ENCODE measurements around the gene HLA-DQA2.
"Not testable (repeated sequence)": the region's sequence is repeated elsewhere in the genome, so short reads cannot be mapped to it uniquely, and the experiment has no call there.

The HLA-DQA2 gene

DNA sequence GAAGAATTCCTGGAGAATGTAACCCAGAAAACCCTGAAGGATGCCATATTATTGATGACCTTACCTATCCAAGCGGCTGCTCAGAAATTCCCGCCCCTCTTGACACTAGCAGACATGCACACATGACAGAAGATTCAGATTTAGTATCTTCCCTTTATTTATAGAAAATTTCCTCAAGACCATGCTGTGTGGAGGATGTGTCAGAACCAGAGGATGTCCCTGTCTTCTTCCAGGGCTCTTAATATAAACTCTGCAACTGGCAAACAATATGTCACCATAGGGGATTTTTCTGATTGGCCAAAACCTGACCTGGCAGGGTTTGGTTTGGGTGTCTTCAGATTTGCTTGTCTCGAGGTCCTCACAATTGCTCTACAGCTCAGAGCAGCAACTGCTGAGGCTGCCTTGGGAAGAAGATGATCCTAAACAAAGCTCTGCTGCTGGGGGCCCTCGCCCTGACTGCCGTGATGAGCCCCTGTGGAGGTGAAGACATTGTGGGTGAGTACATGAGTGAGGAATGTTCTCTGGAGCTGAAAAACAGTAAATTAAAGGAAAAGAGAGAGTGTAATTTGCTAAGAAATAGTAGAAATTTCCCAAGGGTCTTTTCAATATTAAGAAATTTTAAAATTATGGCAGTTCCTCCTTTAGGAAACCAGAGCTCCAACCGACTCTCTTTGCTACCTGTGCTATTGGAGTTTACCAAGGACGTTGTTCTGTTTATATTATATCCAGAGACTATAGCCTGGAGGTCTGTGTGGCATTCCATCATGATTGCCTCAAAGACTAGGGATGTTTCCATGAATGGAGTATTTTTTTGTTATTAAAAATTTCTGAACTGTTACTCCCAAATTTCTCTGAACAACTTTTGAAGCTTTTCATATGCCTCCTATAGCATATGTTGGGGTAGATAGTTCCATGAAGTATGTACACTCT, at the start of gene HLA-DQA2:
TSS of gene HLA-DQA2 (plus strand) at position 361 of the 930 bp plus-strand sequence. CDS start at position 414, 53 bp downstream.
- no peak for DNase-seq

DNA sequence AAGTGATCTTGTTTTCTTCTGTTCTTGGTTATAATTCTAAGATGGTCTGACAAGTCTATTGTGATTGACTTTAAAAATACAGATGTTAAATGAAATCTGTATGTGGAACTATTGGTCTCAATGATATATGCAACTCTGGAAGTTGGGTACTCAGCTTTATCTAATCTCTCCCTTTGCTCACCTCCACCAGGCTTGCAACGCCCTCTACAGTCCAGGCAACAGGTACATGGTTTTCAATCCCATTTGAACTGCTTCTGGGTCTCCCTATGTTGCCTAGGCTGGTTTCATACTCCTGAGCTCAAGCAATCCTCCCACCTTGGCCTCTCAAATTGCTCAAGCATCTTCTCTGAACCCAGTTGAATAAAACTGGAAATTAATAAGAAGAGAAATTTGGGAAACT, 49.2 kb upstream of the HLA-DQA2 start:
- DNase-seq: peak; percentile 62 to 76

- no peak for DNase-seq
Measured at GRCh38 chr6:32697031-32697430, 44.2 kb upstream of the HLA-DQA2 start.

GRCh38 chr6:32700391-32701040, 40.7 kb upstream of the HLA-DQA2 start:
- DNase-seq: peak; percentile 38 to 60

GRCh38 chr6:32703347-32703746, 37.8 kb upstream of the HLA-DQA2 start:
- no peak for DNase-seq

DNA sequence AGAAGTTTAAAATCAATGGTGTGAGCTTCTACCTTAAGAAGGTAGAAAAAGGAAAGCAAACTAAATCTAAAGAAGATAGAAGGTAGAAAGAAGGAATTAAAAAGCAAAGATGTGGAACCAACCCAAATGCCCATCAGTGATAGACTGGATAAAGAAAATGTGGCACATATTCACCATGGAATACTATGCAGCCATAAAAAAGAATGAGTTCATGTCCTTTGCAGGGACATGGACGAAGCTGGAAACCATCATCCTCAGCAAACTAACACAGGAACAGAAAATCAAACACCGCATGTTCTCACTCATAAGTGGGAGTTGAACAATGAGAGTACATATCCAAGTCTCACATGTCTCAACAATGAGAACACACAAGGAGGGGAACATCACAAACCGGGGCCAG, 36.0 kb upstream of the HLA-DQA2 start:
- not testable (repeated sequence) for DNase-seq

DNA sequence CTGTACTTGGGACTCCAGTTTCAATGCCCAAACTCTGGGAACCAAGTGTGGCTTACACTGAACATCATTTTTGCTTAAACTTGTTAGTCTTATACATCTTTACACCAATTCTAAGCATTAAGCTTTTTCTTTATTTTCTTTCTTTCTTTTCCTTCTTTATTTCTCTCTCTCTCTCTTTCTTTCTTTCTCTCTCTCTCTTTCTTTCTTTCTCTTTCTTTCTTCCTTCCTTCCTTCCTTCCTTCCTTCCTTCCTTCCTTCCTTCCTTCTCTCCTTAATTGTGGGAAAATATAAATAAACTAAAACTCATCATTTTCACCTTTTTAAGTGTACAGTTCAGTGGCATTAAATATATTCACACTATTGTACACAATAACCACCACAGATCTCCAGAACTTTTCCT, 31.6 kb upstream of the HLA-DQA2 start:
- no peak for DNase-seq

- no peak for DNase-seq
Measured at GRCh38 chr6:32713241-32713640, 27.9 kb upstream of the HLA-DQA2 start.

DNA sequence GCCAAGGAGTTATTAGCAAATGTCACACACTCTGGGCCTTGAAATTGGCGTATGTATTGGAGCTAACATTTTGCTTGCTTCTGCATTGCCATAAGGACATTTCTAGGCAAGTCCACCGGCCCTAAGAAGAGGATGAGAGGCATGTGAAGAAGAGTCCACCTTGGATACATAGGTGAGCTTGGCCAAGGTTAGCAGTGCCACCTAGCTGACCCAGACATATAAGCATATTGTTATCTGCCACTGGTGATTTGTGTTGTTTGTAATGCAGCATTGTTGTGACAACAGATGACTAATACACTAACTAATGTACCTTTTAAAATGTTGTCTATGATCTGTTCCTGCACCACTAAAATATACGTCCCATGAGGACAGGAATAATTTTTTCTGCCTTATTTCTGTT, 24.8 kb upstream of the HLA-DQA2 start:
- no peak for DNase-seq

GRCh38 chr6:32718879-32719278, 22.3 kb upstream of the HLA-DQA2 start:
- DNase-seq: no peak

- no peak for DNase-seq
Measured at GRCh38 chr6:32738126-32738525, 3.1 kb upstream of the HLA-DQA2 start.

DNA sequence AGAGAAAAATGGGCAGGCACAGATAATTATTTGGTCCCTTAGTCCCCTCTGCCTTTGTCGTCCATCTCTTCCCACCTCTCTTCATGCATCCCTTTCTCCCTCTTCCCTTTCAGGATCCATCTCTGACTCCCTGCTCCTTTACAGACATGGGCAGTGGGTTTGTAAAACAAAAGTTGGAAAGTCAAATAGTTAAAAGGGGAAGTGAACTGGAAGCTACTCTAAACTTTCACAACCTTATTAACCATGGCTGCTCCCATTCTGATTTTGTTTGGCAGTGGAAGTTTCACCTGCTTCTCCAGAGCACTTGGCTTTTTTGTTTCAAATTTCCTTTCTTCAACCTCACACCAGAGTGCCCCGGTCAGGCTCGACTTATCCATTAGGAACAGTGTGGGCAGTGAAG, 1.2 kb downstream of the HLA-DQA2 start:
- peak in 1 of 2 experiments; percentile 19 for DNase-seq

DNA sequence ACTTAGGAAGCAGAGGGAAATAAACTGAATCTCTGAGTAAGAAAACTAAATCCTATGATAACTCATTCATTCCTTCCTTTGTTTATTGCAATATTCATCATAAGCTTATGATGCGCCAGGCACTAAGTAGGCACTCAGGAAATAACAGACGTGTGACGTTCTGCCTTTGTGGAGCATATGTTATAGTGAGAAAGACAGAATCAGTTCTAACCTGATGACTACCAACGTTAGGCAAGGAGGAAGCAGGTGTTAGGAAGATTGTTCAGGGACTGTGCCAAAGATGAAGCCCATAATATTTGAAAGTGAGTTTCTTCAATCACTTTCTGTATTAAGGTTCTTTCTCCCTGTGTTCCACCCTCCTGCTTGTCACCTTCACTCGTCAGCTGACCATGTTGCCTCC, 3.6 kb downstream of the HLA-DQA2 start:
- no peak for DNase-seq

- DNase-seq: not testable (repeated sequence)
Measured at GRCh38 chr6:32745649-32746048, 4.5 kb downstream of the HLA-DQA2 start.

DNA sequence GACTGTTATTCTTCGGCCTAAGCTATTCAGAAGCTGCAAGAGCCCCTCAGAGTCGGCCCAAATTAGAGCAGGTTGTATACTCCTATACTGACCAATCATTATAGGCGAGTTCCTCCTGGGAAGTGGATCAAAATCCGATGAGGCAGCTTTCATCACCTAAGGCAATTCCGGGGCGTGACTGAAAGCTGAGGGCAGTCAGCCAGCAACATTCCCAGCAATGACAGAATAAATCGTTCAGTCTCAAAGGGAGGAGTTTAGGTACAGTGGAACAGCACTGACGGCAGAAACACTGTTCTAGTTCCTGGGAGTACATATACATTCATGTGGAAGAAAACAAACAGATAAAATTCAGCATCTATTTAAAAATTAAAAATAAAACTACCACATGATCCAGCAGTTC, 11.4 kb downstream of the HLA-DQA2 start:
- no peak for DNase-seq

- DNase-seq: no peak
Measured at GRCh38 chr6:32759669-32760068, 18.5 kb downstream of the HLA-DQA2 start.

- no peak for DNase-seq
Measured at GRCh38 chr6:32761072-32761471, 19.9 kb downstream of the HLA-DQA2 start.

DNA sequence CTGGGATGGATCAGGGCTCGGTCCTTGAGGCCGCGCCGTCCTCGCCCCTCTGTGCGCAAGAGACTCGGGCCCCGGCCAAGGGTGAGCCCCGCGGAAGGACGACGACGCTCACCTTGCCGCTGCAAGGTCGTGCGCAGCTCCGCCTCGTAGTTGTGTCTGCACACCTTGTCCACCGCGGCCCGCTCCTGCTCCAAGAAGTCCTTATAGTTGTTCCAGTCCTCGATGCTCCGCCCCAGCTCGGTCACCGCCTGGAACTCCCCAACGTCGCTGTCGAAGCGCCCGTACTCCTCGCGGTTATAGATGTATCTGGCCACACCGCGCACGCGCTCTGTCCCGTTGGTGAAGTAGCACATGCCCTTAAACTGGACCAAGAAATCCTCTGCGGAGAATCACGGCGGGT, 20.4 kb downstream of the HLA-DQA2 start:
- no peak for DNase-seq

DNA sequence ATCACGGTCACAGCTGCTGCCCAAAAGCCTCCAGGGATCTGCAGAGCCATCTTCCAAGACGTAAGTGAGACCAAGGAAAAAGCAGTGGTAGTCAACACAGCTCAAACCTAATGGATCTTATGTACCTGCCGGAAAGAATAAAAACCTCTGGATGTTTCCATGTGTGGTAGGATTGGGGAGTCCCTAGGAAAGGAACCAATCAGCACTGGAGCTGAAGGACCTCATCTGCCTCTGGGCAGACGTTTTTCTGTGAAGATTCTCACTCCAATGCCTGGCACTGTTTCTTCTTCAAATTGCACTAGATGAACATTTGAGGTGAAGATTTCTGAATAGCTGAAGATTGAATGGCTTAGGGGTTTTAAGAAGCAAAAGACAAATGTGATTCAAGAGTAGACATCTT, 22.2 kb downstream of the HLA-DQA2 start, which contains the start of gene HLA-DQB2:
TSS of gene HLA-DQB2 (minus strand) at position 112 of the 400 bp plus-strand sequence. CDS start at position 50, 62 bp downstream.
- no peak for DNase-seq

GRCh38 chr6:32764048-32764447, 22.9 kb downstream of the HLA-DQA2 start:
- DNase-seq: no peak

DNA sequence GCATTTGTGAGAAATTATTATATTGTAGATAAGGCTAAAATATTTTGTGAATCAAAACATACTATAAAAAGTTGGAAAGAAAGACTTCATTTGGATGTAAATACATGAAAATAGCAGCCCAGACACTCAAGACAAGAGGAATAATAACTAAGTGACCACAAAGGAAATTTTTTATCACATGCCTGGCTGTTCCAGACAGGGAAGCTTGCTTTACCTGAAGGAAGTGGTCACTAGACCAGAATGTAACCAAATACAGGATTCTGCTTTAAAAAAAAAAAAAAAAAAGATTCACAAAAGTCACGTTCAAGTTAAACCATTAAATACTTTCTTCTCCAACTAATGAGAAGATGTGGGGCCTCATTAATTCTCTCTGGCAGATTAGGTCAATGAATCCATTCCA, 31.5 kb downstream of the HLA-DQA2 start:
- no peak for DNase-seq

- DNase-seq: no peak
Measured at GRCh38 chr6:32774426-32774825, 33.2 kb downstream of the HLA-DQA2 start.

- no peak for DNase-seq
Measured at GRCh38 chr6:32775071-32775470, 33.9 kb downstream of the HLA-DQA2 start.

GRCh38 chr6:32779036-32779435, 37.8 kb downstream of the HLA-DQA2 start:
- no peak for DNase-seq

Data from AML-193 (cell line).